Esophagus muscularis mucosa (tissue), 4 donors: ENCODE measurements around the gene RTF1.

ENCODE experiments used
- CTCF ChIP-seq, 3 experiments: fragments of 200-600 bp in 2 of 3; fragments of 450-650 bp in 1 of 3; sonication (generic) in 2 of 3; IDR thresholded peaks; one replicate each; pipeline ENCODE4 v1.5.1; 2017 to 2019; ENCODE audit warnings: antibody characterized with exemption in 3 of 3, mild to moderate bottlenecking in 2 of 3, moderate library complexity in 1 of 3
- EP300 ChIP-seq: sonication (generic); formaldehyde crosslinking; IDR thresholded peaks from one replicate; pipeline ENCODE4 v1.6.1; 2017; ENCODE audit warnings: antibody characterized with exemption
- POLR2A ChIP-seq: fragments of 450-650 bp; IDR thresholded peaks from one replicate; pipeline ENCODE4 v1.6.1; 2017; ENCODE audit warnings: antibody characterized with exemption, moderate library complexity, mild to moderate bottlenecking, low read depth
- POLR2AphosphoS5 ChIP-seq, 2 donors: sonication (generic); formaldehyde crosslinking; IDR thresholded peaks; one replicate each; pipeline ENCODE4 v1.6.1; 2017; ENCODE audit warnings: antibody characterized with exemption in 2 of 2

GRCh38 chr15:41498657-41499056, 81.8 kb downstream of the RTF1 start:
- no peak for TF ChIP-seq EP300
- TF ChIP-seq POLR2A = no peak
- TF ChIP-seq CTCF (IDR thresholded peaks at IDR 0.05) = no peak
- TF ChIP-seq POLR2AphosphoS5 (IDR thresholded peaks at IDR 0.05) = no peak
